ENCODE measurements around the gene RNF208. TPM values are rescaled to one million over a fixed set of nuclear protein-coding genes. Genes with fewer than 3 reads are reported as not detected.

The RNF208 gene
- total RNA-seq, 1 experiment from 2014 or later, result not detected

DNA sequence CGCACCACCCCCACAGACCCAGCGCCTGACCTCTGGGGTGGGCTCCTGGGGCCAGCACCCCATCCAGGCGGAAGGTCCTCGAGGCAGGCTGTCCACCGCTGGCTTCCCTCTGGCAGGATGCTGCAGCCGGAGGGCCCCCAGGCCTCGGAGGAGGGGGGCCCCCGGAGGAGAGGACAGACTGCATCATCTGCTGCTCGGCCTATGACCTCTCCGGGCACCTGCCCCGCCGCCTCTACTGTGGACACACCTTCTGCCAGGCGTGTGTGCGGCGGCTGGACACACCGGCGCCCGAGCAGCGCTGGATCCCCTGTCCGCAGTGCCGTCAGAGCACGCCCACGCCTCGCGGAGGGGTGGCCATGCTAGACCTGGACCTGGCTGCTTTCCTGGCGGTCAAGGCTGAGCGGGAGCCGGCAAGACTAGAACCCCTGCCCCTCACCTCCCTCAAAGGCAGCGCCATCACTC is 6.5 kb upstream of the RNF208 start:
- no peak for DNase-seq (ENCODE audit: low read depth)

DNA sequence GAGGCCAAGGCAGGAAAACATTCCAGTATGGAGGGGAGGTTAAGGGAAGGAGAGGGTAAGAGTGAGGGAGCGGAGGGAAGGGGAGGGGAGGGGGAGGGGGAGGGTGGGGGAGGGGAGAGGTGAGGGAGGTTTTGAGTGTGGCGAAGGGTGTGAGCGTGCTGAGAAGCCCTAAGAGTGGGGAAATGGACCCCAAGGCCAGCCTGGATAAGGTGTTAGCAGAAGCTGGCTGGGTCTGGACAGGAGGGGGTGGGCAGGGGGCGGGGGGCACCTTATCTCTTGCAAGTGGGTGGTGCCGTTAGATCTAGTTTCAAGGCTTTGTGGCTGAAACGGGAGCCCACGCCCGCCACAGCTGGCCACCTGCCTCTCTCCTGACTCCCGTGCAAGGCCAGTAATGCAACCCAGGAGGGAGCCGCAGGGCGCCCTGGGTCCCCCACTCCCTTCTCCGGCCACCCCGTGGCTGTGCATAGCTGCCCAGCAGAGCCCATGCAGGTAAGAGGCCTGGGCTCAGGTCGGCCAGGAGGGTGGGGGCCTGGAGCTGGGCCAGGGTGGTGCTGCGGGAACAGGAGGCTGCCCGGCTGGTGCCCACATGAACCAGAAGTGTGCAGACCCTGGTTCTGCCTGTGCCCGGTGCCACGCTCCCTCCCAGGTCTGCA is 5.9 kb upstream of the RNF208 start:
- DNase-seq (ENCODE audit: low read depth), result no peak

GRCh38 chr9:137227054-137227852 is 5.2 kb upstream of the RNF208 start, which contains the start of gene RNF224:
Gene RNF224 (plus strand): TSS chr9:137227502. CDS start chr9:137228336, 834 bp downstream.
- DNase-seq (ENCODE audit: low read depth), result peak; percentile 67

GRCh38 chr9:137226338-137227053 is 4.5 kb upstream of the RNF208 start:
- peak; percentile 27 for DNase-seq (ENCODE audit: low read depth)

- no peak for DNase-seq (ENCODE audit: low read depth)
Observed at GRCh38 chr9:137225699-137226331, 3.8 kb upstream of the RNF208 start.

DNA sequence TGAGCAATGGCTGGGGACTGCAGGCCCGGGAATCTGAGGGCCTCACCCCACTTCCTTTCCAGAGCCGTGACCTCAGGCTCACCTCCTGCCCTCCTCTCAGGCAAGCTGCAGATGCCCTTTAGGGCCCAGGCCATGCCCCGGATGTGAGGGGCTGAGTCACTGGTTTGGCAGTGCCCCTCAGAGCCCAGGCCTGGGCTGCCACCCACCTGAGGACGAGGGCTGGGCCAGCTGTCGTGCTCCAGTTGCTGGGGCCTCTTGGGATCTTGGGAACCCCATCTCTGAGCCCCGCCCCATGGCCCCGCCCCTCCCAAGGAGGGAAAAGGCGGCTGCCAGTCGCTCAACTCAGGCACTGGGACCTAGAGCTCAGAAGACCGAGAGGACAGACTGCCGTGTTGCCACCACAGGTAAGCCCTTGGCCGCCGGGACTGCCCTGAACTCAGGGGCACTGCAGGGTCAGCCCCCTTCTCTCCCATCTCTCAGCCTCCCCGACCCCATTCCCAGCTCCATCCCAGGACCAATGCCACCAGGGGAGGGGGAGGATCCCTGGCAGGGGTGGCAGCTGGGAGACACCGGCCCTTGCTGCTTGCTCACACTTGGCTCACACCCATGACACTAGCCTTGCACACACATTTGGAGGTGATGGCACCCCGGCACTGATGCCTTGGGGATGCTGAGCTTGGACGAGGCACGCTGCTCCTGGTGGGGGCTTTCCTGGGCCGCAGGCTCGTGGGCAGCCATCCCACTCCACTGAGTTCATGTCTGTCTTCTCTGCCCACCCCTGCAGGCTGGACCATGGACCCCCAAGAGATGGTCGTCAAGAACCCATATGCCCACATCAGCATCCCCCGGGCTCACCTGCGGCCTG is 3.0 kb upstream of the RNF208 start, which contains the start of gene CYSRT1:
CYSRT1 (plus strand) TSS at position 345 of the 865 bp plus-strand sequence; CDS start at position 793, 448 bp downstream.
- peak; percentile 62 for DNase-seq (ENCODE audit: low read depth)

DNA sequence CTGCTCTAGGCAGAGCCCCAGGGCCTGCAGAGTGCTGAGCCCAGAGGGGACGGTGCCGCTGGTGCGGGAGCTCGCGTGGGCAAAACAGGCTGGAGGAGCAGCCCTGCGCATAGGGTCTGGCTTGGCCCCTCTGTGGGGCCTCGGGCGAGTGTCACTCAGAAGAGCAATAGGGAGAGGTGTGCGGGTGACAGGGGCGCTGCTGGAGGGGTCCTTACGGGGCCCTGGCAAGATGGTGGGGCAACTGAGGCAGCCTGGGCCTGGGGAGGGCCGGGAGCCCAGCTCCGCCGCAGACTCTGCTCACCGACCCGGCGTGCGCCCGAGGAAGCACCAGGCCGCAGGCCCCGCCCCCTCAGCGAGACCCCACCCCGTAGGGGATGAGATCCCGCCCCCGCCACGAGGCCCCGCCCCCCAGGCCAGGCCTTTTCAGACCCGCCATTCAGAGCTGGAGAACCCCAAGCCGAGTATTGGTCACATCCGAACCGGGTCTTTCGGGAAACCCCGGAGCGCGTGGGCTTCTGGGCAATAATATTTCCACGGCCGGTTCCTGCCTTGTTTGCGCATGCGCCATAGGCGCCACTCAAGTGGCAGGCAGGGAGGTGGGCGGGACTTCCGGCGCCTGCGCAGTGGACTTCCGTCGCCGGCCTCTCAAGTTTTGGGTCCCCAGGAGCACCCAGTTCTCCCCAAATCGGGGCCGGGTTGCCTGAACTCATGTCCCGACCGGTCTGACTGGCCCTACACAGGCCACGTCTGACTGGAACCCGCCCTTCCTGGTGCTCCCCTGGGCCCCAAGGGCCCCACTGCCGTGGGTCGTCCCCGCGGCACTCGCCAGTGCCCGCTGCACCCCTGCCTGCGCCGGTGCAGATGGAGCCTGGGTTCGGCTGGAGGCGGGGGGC is 1.3 kb upstream of the RNF208 start:
- DNase-seq (ENCODE audit: low read depth), result peak; percentile 97

DNA sequence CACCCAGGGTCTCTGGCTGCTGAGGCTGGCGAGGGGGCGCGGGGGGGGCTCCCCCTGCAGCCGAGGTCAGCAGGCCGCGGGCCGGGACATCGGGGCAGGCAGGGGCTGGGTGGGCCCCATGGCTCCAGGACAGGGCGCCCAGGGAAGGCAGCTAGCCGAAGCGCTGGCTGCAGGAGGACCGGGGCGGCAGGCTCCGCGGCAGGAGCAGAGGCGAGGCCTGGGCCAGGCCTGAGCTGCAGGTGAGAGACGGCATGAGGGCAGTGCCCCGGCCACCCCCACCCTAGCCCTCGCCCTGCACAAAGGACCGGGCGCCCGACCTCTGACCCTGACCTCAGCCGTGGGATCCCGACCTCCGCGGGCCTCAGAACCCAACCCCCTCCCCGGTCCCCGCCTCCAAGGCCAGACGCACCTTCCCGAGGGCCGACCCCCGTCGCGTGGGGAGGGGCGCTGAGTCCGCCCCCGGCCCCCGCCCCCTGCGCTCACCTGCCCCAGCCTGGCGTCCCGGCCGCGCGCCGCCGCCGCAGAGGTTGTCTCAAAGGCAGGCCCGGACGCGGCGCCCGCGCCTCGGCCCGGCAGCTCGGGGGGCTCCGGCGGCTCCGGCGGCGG is 431 bp downstream of the RNF208 start:
- DNase-seq (ENCODE audit: low read depth), result no peak

GRCh38 chr9:137221095-137221505 is 940 bp downstream of the RNF208 start:
- no peak for DNase-seq (ENCODE audit: low read depth)

DNA sequence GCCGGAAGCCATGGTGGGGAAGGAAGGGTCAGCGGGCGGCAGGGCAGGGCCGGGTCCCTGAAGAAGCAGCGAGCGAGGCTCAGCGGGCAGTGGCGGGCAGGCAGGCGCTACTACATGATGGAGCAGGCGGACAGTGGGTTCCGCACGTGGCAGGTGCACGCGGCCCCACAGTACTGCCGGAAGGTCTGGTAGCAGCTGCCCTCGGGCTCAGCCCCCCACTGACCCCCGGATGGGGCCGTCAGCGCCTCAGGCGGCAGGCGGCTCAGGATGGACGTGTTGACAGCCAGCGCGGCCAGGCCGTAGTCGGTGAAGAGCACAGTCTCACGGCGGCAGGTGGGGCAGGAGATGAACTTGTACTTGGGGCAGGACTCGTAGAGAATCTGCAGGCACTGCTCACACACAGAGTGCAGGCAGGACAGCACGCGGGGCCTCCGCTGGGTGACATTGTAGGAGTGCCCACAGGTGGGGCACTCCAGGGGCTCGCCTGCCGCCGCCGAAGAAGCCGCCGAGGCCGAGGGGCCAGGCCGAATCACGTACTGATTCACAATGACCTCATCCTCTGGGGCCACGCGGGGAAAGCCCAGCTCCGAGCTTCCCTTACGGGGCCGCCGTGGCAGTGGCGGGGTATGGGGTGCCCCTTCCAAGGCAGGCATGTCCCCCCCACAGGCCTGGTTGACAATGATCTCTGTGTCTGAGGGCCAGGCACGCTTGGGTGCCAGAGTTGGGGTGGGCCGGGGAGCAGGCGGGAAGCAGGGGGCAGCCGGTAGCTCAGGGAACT is 1.5 kb downstream of the RNF208 start:
- no peak for DNase-seq (ENCODE audit: low read depth)

DNA sequence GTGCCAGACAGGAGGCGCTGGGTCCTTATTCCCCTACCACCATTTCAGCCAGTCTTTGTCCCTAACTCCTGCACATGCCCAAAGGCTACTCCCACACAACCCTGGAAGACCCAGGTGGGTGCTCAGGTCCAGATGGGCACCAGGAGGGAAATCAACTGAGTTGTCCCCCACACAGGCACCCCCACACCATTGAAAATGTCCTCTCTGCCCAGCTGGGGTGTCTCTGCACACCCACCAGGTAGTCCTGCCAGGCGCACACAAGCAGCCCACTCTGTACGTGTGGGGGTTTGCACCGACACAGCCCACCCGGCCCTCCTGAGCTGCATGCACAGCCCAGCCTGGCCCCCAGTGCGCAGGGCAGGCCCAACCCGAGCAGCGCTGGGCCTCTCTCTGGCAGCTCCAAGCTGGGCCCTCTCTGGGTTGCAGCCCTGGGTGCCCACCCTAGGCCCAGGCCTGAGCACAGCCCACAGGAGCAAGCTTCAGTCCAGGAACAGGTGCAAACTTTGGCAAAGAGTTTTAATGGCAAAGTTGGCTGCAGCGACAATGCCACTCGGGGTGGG is 2.2 kb downstream of the RNF208 start:
- no peak for DNase-seq (ENCODE audit: low read depth)

- peak; percentile 59 for DNase-seq (ENCODE audit: low read depth)
Observed at GRCh38 chr9:137218754-137219271, 3.2 kb downstream of the RNF208 start.

DNA sequence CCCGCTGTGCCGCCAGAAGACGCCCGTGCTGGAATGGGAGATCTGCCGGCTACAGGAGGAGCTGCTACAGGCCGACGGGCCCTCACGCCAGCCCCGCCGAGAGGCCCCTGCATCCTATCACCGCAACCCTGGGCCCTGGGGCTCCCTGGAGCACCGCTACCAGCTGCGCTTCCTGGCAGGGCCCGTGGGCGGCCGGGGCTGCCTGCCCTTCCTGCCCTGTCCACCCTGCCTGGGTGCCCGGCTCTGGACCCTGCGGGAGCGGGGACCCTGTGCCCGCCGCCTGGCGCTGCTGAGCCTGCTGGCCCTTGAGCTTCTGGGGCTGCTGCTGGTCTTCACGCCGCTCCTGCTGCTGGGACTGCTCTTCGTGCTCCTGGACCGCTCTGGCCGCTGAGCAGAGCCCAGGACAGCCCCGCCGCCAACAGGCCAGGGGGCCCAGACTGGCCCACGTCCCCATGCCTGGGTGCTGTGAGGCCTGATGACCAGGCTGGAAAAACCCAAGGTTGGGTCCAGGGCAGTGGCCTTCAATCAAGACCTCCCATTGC is 3.8 kb downstream of the RNF208 start:
- no peak for DNase-seq (ENCODE audit: low read depth)

GRCh38 chr9:137217276-137218211 is 4.5 kb downstream of the RNF208 start:
- DNase-seq (ENCODE audit: low read depth), result no peak

DNA sequence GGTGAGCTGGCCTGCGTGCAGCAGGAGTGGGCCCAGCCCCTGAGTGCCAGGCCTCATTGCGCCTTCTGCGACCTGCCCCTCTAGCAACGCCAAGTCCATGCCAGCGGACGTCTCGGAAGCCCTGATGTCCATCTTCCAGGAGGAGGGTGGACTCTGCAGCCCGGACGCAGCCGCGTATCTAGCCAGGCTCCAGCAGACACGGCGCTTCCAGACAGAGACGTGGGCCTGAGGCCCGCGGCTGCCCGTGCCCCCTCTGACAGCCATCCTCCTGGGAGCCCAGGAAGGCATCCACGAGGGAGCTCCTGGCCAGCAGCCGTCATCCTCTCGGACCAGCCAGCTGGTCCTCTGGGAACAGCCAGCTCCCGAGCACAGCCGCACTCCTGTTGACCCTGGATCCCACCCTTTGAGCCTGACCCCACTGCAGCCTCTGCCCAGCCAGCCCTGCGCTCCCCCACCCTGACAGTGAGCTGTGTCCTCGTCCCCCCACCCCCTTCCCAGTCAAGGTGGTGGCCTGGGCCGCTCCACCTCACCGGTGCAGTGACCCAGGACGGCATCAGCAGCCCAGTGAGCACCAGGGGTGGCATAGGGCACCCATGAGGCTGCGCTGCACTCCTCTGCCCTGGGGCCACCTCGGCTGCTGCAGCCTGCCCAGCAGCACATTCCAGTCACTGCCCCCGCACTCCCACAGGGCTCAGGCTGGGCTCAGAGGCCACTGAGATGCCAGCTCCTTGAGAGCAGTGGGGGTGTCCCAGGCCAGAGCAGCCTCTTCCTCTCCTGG is 5.7 kb downstream of the RNF208 start:
- DNase-seq (ENCODE audit: low read depth), result no peak
